Parathyroid adenoma (tissue), 2 donors: ENCODE results near the gene SLC26A11.

Experiments used
- H2AFZ ChIP-seq: fragments of 300-600 bp; sonication (generic); one replicate; pipeline ENCODE4 v1.7.0; 2017; ENCODE audit warnings: antibody characterized with exemption, mild to moderate bottlenecking
- H3K27ac ChIP-seq: fragments of 300-600 bp; sonication (generic); one replicate; pipeline ENCODE4 v1.7.0; 2017
- H3K27me3 ChIP-seq: fragments of 300-600 bp; sonication (generic); one replicate; pipeline ENCODE4 v1.7.0; 2017; ENCODE audit warnings: low read length; ENCODE audit not compliant: control insufficient read depth, insufficient read depth
- H3K36me3 ChIP-seq: fragments of 300-600 bp; sonication (generic); one replicate; pipeline ENCODE4 v1.7.0; 2017; ENCODE audit warnings: low read length; ENCODE audit not compliant: control insufficient read depth, insufficient read depth
- H3K4me1 ChIP-seq: fragments of 300-600 bp; sonication (generic); one replicate; pipeline ENCODE4 v1.7.0; 2017; ENCODE audit warnings: control low read depth
- H3K4me2 ChIP-seq: fragments of 300-600 bp; sonication (generic); one replicate; pipeline ENCODE4 v1.7.0; 2017; ENCODE audit warnings: low read length
- H3K4me3 ChIP-seq: fragments of 300-600 bp; sonication (generic); one replicate; pipeline ENCODE4 v1.7.0; 2017; ENCODE audit warnings: low read depth, low read length
- H3K79me2 ChIP-seq: fragments of 300-600 bp; sonication (generic); one replicate; pipeline ENCODE4 v1.7.0; 2017; ENCODE audit warnings: control low read depth
- H3K9ac ChIP-seq: fragments of 300-600 bp; sonication (generic); one replicate; pipeline ENCODE4 v1.7.0; 2017; ENCODE audit warnings: mild to moderate bottlenecking
- H3K9me3 ChIP-seq: fragments of 300-600 bp; sonication (generic); one replicate; pipeline ENCODE4 v1.7.0; 2017; ENCODE audit warnings: low read length; ENCODE audit not compliant: control insufficient read depth
- TF ChIP-seq, protein P1 (sequence below): fragments of 300-600 bp; sonication (generic); IDR thresholded peaks from one replicate; pipeline ENCODE4 v1.7.0; 2017; ENCODE audit warnings: antibody characterized with exemption, mild to moderate bottlenecking
- donor health status: primary hyperparathyroidism.

The SLC26A11 gene

DNA sequence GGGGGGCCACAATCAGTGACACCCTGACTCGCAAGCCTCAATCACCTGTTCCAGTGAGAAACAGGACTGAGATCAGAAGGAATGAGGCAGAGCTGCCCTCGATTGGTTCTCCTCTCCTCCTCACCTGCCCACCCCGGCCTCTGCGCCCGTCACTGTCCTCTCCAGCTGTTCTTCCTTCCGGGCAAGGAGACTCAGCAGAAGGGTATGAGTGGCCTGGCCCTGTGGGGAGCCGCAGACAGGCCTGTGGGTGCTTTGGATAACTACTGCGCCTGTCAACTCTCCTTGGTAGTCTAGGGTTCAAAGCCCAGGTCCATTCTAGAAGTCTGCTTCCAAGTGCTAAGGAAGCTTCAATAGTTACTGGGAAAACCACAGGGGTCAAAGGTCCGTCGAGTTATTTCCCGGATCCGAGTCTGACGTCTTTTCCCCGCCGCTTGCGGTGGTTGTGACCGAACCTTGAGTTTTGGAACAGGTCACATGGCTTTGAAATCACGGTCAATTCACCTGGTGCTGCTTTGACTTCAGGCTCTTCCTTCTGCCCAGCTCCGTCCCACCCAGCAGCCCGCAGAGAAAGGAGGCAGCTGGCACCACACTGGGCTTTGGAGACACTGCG is 42.1 kb upstream of the SLC26A11 start:
- Histone ChIP-seq H3K79me2 (no peaks in the 10 kb centered on the region), H3K4me2 (no peak overlapping the region), H3K36me3 (no peaks in the 10 kb centered on the region), H3K9me3 (no peaks in the 10 kb centered on the region), H3K4me3 (no peak overlapping the region), H3K4me1 (no peaks in the 10 kb centered on the region), H3K27ac (no peak overlapping the region), H3K9ac (no peak overlapping the region), H3K27me3 (no peaks in the 10 kb centered on the region), H2AFZ (no peak overlapping the region)
- TF ChIP-seq, protein P1, sequence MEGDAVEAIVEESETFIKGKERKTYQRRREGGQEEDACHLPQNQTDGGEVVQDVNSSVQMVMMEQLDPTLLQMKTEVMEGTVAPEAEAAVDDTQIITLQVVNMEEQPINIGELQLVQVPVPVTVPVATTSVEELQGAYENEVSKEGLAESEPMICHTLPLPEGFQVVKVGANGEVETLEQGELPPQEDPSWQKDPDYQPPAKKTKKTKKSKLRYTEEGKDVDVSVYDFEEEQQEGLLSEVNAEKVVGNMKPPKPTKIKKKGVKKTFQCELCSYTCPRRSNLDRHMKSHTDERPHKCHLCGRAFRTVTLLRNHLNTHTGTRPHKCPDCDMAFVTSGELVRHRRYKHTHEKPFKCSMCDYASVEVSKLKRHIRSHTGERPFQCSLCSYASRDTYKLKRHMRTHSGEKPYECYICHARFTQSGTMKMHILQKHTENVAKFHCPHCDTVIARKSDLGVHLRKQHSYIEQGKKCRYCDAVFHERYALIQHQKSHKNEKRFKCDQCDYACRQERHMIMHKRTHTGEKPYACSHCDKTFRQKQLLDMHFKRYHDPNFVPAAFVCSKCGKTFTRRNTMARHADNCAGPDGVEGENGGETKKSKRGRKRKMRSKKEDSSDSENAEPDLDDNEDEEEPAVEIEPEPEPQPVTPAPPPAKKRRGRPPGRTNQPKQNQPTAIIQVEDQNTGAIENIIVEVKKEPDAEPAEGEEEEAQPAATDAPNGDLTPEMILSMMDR, result no peak

DNA sequence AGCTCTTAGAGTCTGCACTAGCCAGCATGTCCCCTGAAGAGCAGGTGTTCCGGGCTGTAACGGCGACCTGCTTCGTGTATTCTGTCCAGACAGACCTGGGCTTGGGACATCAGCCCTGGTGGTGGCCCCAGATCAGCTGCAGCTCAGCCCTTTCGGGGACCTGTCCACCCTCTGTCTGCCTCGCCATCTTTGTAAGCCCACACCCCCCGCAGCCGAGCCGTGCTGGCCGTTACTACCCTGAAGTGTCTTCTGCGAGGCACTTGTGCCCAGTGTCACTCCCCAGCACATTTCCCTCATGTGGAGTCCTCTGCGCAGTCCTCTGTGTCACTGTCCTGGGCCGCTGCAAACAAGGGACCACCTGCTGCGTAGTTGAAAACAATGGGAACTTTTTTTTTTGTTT is 40.0 kb upstream of the SLC26A11 start:
- H3K36me3 ChIP-seq, result no peaks in the 10 kb centered on the region
- H3K4me2 ChIP-seq, result no peak overlapping the region
- no peaks in the 10 kb centered on the region for H3K4me1 ChIP-seq
- H3K4me3 ChIP-seq, result no peak overlapping the region
- no peak overlapping the region for H3K27ac ChIP-seq
- H2AFZ ChIP-seq, result no peak overlapping the region
- no peaks in the 10 kb centered on the region for H3K27me3 ChIP-seq
- no peaks in the 10 kb centered on the region for H3K79me2 ChIP-seq
- H3K9me3 ChIP-seq, result no peaks in the 10 kb centered on the region
- H3K9ac ChIP-seq, result no peak overlapping the region
- TF ChIP-seq, protein P1, result no peak

DNA sequence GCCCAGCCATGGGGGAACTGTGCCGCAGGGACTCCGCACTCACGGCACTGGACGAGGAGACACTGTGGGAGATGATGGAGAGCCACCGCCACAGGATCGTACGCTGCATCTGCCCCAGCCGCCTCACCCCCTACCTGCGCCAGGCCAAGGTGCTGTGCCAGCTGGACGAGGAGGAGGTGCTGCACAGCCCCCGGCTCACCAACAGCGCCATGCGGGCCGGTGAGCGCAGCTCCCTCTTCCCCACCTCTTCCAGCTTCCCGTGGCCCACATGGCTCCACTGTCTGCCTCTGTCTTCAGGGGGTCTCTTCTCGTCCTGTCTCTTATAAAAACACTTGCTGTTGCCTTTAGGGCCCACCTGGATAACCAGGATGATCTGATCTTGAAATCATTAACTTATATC is 38.8 kb upstream of the SLC26A11 start:
- Histone ChIP-seq H3K27me3 (no peaks in the 10 kb centered on the region), H3K4me3 (no peak overlapping the region), H2AFZ (no peak overlapping the region), H3K4me2 (no peak overlapping the region), H3K79me2 (no peaks in the 10 kb centered on the region), H3K9ac (no peak overlapping the region), H3K27ac (no peak overlapping the region), H3K9me3 (no peaks in the 10 kb centered on the region), H3K4me1 (no peaks in the 10 kb centered on the region), H3K36me3 (no peaks in the 10 kb centered on the region)
- TF ChIP-seq, protein P1, result no peak

DNA sequence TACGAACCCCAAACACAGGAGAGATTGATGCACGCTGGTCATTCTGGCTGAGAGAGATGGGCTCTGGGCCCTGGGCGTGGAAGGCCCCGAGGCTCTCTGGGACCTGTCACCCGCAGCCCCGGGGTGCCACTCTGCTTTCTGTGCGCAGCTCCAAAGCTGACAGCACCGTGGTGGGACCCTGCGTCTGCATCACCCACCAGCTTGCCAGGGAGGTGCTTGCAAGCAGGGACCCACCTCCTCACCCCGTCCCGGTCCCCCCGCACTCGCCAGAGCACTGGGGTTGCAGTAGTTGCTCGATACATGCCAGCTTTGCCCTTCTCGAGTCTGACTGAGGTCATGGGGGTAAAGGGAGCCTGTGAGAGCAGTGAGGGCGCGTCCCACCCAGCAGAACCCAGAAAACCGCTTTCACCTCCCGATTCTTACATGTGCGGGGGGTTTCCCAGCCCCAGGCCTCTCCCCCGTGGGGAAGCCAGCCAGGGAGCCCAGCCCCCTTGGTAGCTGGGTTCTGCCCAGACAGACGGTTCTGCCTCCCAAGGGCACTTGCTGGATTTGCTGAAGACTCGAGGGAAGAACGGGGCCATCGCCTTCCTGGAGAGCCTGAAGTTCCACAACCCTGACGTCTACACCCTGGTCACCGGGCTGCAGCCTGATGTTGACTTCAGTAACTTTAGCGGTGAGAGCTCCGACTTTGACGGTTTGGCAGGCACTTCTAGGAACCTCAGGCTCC is 37.9 kb upstream of the SLC26A11 start:
- no peaks in the 10 kb centered on the region for H3K4me1 ChIP-seq
- H3K79me2 ChIP-seq, result no peaks in the 10 kb centered on the region
- no peak overlapping the region for H3K4me3 ChIP-seq
- no peak overlapping the region for H3K4me2 ChIP-seq
- no peaks in the 10 kb centered on the region for H3K27me3 ChIP-seq
- H3K9ac ChIP-seq, result no peak overlapping the region
- no peak overlapping the region for H2AFZ ChIP-seq
- H3K9me3 ChIP-seq, result no peaks in the 10 kb centered on the region
- H3K27ac ChIP-seq, result no peak overlapping the region
- no peaks in the 10 kb centered on the region for H3K36me3 ChIP-seq
- TF ChIP-seq, protein P1, result no peak

DNA sequence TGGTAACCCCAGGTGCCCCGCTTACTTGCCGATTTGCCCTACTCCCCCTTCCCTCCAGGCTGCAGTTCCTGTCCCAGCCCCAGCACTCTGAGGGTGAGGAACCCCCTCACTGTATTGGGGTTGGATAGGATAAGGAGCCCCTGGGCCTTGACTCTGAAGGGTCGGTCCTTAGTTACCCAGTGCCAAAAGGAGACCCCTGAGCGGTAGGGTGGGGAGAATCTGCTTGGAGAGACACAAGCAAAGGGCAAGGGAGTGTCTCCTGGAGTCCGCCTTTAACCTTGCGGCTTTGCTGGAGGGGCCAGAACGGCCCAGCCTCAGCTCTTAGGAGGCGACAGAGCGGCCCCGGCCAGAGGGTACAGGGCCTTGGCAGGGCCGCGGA is 37.4 kb upstream of the SLC26A11 start:
- no peak overlapping the region for H3K27ac ChIP-seq
- TF ChIP-seq, protein P1, result no peak
- no peaks in the 10 kb centered on the region for H3K79me2 ChIP-seq
- H3K9ac ChIP-seq, result no peak overlapping the region
- H3K27me3 ChIP-seq, result no peaks in the 10 kb centered on the region
- no peak overlapping the region for H3K4me2 ChIP-seq
- no peak overlapping the region for H3K4me3 ChIP-seq
- no peaks in the 10 kb centered on the region for H3K4me1 ChIP-seq
- H3K9me3 ChIP-seq, result no peaks in the 10 kb centered on the region
- no peaks in the 10 kb centered on the region for H3K36me3 ChIP-seq
- no peak overlapping the region for H2AFZ ChIP-seq
